Measurements from ENCODE around the gene ZBTB20.

ZBTB20 gene

DNA sequence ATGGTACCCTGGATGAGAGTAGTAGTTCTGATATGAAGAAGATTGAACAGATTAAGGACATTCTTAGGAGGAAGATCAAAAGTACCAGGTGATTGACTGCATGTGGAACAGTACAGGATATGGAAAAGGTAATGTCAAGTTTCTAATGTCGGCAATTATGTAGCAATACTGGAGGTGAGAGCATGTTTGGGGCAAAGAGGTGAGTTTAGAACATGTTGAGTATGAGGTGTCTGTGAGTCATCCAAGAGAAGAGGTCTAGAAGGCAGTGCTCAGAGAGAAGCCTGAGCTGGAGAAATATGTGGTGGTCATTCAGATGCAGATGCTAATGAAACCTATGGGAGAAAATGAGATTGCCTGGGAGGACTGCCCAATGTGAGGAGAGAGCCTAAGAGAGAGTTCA, 305.6 kb downstream of the ZBTB20 start:
- Histone ChIP-seq H3K27me3 (ENCODE audit: low read depth, low read length) (no peaks in the 10 kb centered on the region), H3K4me3 (ENCODE audit: low read length) (no peak overlapping the region), H3K4me2 (ENCODE audit: low read length) (no peak overlapping the region), H3K36me3 (replicated peaks; ENCODE audit: low read depth, low read length) (no peaks in the 10 kb centered on the region), H3K4me1 (ENCODE audit: low read length) (no peaks in the 10 kb centered on the region), H3K9ac (ENCODE audit: low read length) (no peak overlapping the region), H3K27ac (ENCODE audit: low read length) (no peak overlapping the region), H3K79me2 (ENCODE audit: low read length) (no peaks in the 10 kb centered on the region), H3K9me3 (ENCODE audit: insufficient read depth, low read length) (no peaks in the 10 kb centered on the region), H4K20me1 (ENCODE audit: insufficient read depth, low read length) (no peaks in the 10 kb centered on the region), H2AFZ (ENCODE audit: low read depth, low read length) (no peak overlapping the region)
- TF ChIP-seq, protein P1, sequence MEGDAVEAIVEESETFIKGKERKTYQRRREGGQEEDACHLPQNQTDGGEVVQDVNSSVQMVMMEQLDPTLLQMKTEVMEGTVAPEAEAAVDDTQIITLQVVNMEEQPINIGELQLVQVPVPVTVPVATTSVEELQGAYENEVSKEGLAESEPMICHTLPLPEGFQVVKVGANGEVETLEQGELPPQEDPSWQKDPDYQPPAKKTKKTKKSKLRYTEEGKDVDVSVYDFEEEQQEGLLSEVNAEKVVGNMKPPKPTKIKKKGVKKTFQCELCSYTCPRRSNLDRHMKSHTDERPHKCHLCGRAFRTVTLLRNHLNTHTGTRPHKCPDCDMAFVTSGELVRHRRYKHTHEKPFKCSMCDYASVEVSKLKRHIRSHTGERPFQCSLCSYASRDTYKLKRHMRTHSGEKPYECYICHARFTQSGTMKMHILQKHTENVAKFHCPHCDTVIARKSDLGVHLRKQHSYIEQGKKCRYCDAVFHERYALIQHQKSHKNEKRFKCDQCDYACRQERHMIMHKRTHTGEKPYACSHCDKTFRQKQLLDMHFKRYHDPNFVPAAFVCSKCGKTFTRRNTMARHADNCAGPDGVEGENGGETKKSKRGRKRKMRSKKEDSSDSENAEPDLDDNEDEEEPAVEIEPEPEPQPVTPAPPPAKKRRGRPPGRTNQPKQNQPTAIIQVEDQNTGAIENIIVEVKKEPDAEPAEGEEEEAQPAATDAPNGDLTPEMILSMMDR (IDR thresholded peaks at IDR 0.05; ENCODE audit: low read depth, low read length) = no peak
- no peak for TF ChIP-seq EZH2phosphoT487 (IDR thresholded peaks at IDR 0.05; ENCODE audit: low read depth)

DNA sequence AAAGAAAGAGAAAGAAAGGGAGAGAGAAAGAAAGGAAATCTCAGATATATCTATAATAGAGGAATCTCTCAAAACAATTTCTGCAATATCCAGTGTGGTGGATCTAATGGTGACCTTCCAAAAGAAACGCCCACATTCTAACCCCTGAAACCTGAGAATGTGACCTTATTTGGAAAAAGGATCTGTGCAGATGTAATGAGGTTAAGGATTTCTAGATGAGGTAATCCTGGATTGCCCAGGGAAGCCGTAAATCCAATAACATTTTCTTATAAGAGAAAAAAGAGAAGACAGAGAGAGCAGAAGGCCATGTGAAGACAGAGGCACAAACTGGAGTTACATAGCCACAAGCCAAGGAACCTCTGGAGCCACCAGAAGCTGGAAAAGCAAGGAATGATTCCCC, 307.6 kb downstream of the ZBTB20 start:
- H3K9ac ChIP-seq (ENCODE audit: low read length) = no peak overlapping the region
- no peak overlapping the region for H3K4me3 ChIP-seq (ENCODE audit: low read length)
- no peaks in the 10 kb centered on the region for H3K27me3 ChIP-seq (ENCODE audit: low read depth, low read length)
- H3K36me3 ChIP-seq (replicated peaks; ENCODE audit: low read depth, low read length) = no peaks in the 10 kb centered on the region
- H4K20me1 ChIP-seq (ENCODE audit: insufficient read depth, low read length) = no peaks in the 10 kb centered on the region
- no peak overlapping the region for H3K4me2 ChIP-seq (ENCODE audit: low read length)
- no peak overlapping the region for H2AFZ ChIP-seq (ENCODE audit: low read depth, low read length)
- no peaks in the 10 kb centered on the region for H3K79me2 ChIP-seq (ENCODE audit: low read length)
- no peak for TF ChIP-seq EZH2phosphoT487 (IDR thresholded peaks at IDR 0.05; ENCODE audit: low read depth)
- TF ChIP-seq, protein P1 (IDR thresholded peaks at IDR 0.05; ENCODE audit: low read depth, low read length) = no peak
- no peaks in the 10 kb centered on the region for H3K4me1 ChIP-seq (ENCODE audit: low read length)
- H3K27ac ChIP-seq (ENCODE audit: low read length) = no peak overlapping the region
- H3K9me3 ChIP-seq (ENCODE audit: insufficient read depth, low read length) = no peaks in the 10 kb centered on the region

DNA sequence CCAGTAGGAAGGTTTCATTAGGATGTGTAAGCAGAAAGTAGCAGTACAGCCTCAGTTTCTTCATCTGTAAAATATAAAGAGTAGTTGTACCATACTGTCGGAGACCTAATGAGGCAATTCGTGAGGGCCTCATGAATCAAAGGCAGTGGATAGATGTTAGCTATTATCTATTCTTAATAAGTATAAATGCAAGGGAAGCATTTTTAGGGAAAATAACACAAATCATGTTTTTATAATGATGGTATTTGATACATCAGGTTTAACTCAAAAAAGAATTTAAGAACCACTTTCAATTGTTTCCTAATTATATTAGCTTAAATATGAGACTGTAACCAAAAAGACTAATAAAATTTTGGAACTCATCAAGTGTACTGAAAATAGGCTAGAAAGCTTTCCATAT, 309.1 kb downstream of the ZBTB20 start:
- Histone ChIP-seq H3K4me2 (ENCODE audit: low read length) (no peak overlapping the region), H3K79me2 (ENCODE audit: low read length) (no peaks in the 10 kb centered on the region), H3K9me3 (ENCODE audit: insufficient read depth, low read length) (no peaks in the 10 kb centered on the region), H2AFZ (ENCODE audit: low read depth, low read length) (no peak overlapping the region), H3K27ac (ENCODE audit: low read length) (no peak overlapping the region), H3K4me3 (ENCODE audit: low read length) (no peak overlapping the region), H3K27me3 (ENCODE audit: low read depth, low read length) (no peaks in the 10 kb centered on the region), H3K4me1 (ENCODE audit: low read length) (no peaks in the 10 kb centered on the region), H3K9ac (ENCODE audit: low read length) (no peak overlapping the region), H3K36me3 (replicated peaks; ENCODE audit: low read depth, low read length) (no peaks in the 10 kb centered on the region), H4K20me1 (ENCODE audit: insufficient read depth, low read length) (no peaks in the 10 kb centered on the region)
- no peak for TF ChIP-seq EZH2phosphoT487 (IDR thresholded peaks at IDR 0.05; ENCODE audit: low read depth)
- TF ChIP-seq, protein P1 (IDR thresholded peaks at IDR 0.05; ENCODE audit: low read depth, low read length) = no peak

DNA sequence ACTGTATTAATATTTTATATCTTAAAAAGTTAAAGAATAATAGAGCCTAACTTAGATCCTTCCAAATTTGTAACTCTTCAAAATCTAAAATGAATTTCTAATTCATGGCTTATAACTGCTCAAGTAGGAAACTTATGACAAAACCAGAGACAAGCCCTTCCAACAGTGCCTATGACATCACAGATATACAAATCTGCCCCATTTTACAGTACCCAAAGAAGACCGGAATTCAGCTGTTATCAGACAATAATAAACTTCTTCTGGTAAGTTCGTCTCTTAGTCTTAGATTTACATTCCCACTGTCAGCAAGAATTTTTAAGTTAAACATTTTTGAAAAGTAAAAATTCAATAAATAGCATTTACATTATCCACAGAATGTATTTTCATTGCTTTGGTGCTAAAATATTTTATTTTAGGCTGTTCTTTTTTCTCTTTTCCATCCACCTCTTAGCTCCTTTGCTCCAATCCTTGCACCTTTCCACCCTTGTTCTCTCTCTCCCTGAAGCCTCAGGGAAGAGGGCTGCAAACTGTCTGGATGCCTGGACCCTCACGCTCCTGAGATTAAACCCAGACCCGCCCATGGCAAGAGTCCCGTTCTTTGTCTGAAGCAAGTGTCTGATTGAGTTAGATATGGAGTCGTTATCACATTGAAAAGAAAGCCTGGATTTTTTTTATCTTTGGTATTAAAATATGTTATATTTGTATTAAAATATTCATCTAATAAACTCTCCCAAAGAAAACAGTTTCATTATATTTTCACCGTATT, 312.7 kb downstream of the ZBTB20 start:
- Histone ChIP-seq H4K20me1 (ENCODE audit: insufficient read depth, low read length) (no peaks in the 10 kb centered on the region), H3K27ac (ENCODE audit: low read length) (no peak overlapping the region), H3K4me2 (ENCODE audit: low read length) (no peak overlapping the region), H3K9ac (ENCODE audit: low read length) (no peak overlapping the region), H3K27me3 (ENCODE audit: low read depth, low read length) (0 out of 2 replicates have a peak, but pooled peaks cover 7% of the 10 kb centered on the region), H3K4me1 (ENCODE audit: low read length) (no peaks in the 10 kb centered on the region), H3K79me2 (ENCODE audit: low read length) (no peaks in the 10 kb centered on the region), H3K9me3 (ENCODE audit: insufficient read depth, low read length) (no peaks in the 10 kb centered on the region), H2AFZ (ENCODE audit: low read depth, low read length) (no peak overlapping the region), H3K36me3 (replicated peaks; ENCODE audit: low read depth, low read length) (no peaks in the 10 kb centered on the region), H3K4me3 (ENCODE audit: low read length) (no peak overlapping the region)
- no peak for TF ChIP-seq EZH2phosphoT487 (IDR thresholded peaks at IDR 0.05; ENCODE audit: low read depth)
- TF ChIP-seq, protein P1 (IDR thresholded peaks at IDR 0.05; ENCODE audit: low read depth, low read length) = no peak

Data from OCI-LY3 (cell line).